Stomach (tissue), 4 donors: ENCODE measurements around the gene CRHR1.

Experiments used
- CTCF ChIP-seq, 7 experiments: fragments of 450-650 bp in 4 of 7; fragments of 200-600 bp in 3 of 7; sonication (generic) in 3 of 7; IDR thresholded peaks; one replicate each; pipeline ENCODE4 v1.5.1; 2016 to 2019; ENCODE audit warnings: antibody characterized with exemption in 7 of 7, control low read depth in 2 of 7, mild to moderate bottlenecking in 1 of 7
- EP300 ChIP-seq: sonication (generic); formaldehyde crosslinking; IDR thresholded peaks from one replicate; pipeline ENCODE4 v1.6.1; 2017; ENCODE audit warnings: antibody characterized with exemption

GRCh38 chr17:45820052-45820780 lies 36.1 kb downstream of the CRHR1 start:
- TF ChIP-seq CTCF (IDR thresholded peaks at IDR 0.05) (no peak), EP300 (no peak)
